GM19438 (cell line): ENCODE data around the gene OR13C8.
"Not testable (repeated sequence)": the region's sequence is repeated elsewhere in the genome, so short reads cannot be mapped to it uniquely, and the experiment has no call there.

Experiments
- ATAC-seq: cut with Tn5 transposase; IDR thresholded peaks from one replicate; pipeline ENCODE4 v1.9.1; 2021; ENCODE audit warnings: low read depth; ENCODE audit not compliant: unreplicated experiment

OR13C8 gene

GRCh38 chr9:104568868-104569267 lies at the start of gene OR13C8:
OR13C8 (plus strand) TSS chr9:104569168; CDS start chr9:104569168, 0 bp downstream.
- no peak for ATAC-seq

- ATAC-seq = not testable (repeated sequence)
These were observed 48.7 kb upstream of the OR13C8 start for GRCh38 chr9:104520241-104520640.

GRCh38 chr9:104527109-104527508 lies 41.9 kb upstream of the OR13C8 start, which contains the start of gene OR13C4:
OR13C4 (minus strand) TSS chr9:104527209; CDS start chr9:104527209, 0 bp downstream.
- ATAC-seq = no peak

- ATAC-seq = no peak
These were observed 32.2 kb upstream of the OR13C8 start, which contains the start of gene OR13C3 for GRCh38 chr9:104536756-104537155. OR13C3 (minus strand) TSS chr9:104536856; CDS start chr9:104536723, 133 bp downstream.

GRCh38 chr9:104539275-104539674 lies 29.7 kb upstream of the OR13C8 start:
- ATAC-seq = no peak

GRCh38 chr9:104544644-104545043 lies 24.3 kb upstream of the OR13C8 start:
- ATAC-seq = no peak

- no peak for ATAC-seq
These were observed 15.7 kb upstream of the OR13C8 start for GRCh38 chr9:104553261-104553660.

GRCh38 chr9:104555521-104555920 lies 13.4 kb upstream of the OR13C8 start:
- no peak for ATAC-seq

GRCh38 chr9:104556830-104557634 lies 11.9 kb upstream of the OR13C8 start:
- peak; percentile 63 for ATAC-seq

GRCh38 chr9:104564358-104564757 lies 4.6 kb upstream of the OR13C8 start:
- no peak for ATAC-seq

GRCh38 chr9:104572612-104573011 lies 3.6 kb downstream of the OR13C8 start:
- no peak for ATAC-seq

GRCh38 chr9:104575456-104575855 lies 6.5 kb downstream of the OR13C8 start:
- no peak for ATAC-seq

GRCh38 chr9:104577263-104577662 lies 8.3 kb downstream of the OR13C8 start:
- ATAC-seq = no peak

GRCh38 chr9:104580562-104580961 lies 11.6 kb downstream of the OR13C8 start:
- no peak for ATAC-seq

- no peak for ATAC-seq
These were observed 17.7 kb downstream of the OR13C8 start for GRCh38 chr9:104586496-104587180.

GRCh38 chr9:104589626-104590025 lies 20.7 kb downstream of the OR13C8 start:
- ATAC-seq = no peak

GRCh38 chr9:104598749-104599148 lies 29.8 kb downstream of the OR13C8 start:
- ATAC-seq = not testable (repeated sequence)

GRCh38 chr9:104599313-104599712 lies 30.3 kb downstream of the OR13C8 start, which contains the start of gene OR13C5:
OR13C5 (minus strand) TSS chr9:104599413; CDS start chr9:104599413, 0 bp downstream.
- not testable (repeated sequence) for ATAC-seq

GRCh38 chr9:104604801-104605200 lies 35.8 kb downstream of the OR13C8 start:
- ATAC-seq = no peak

- ATAC-seq = not testable (repeated sequence)
These were observed 36.6 kb downstream of the OR13C8 start, which contains the start of gene OR13C2 for GRCh38 chr9:104605527-104605926. OR13C2 (minus strand) TSS chr9:104605627; CDS start chr9:104605627, 0 bp downstream.

GRCh38 chr9:104606152-104606551 lies 37.2 kb downstream of the OR13C8 start:
- ATAC-seq = no peak
